AG04450 (cell line): ENCODE measurements around the gene ARID4A. TPM values are rescaled to one million over a fixed set of nuclear protein-coding genes. Genes with fewer than 3 reads are reported as not detected.

ENCODE experiments used
- CTCF ChIA-PET: fragments of 300-600, 350-600 bp; formaldehyde crosslinking; extraction: SDS; loops from one replicate; lab custom pipeline; 2022; ENCODE audit warnings: antibody characterized with exemption, inconsistent platforms; lab: Charles Lee
- POLR2A ChIA-PET: fragments of 350-600 bp; formaldehyde crosslinking; extraction: SDS; loops from one replicate; lab custom pipeline; 2021; ENCODE audit warnings: antibody characterized with exemption, inconsistent platforms; lab: Yijun Ruan, JAX
- DNase-seq: peaks from one replicate; pipeline ENCODE4 v3.0.0-alpha.2; 2011; ENCODE audit warnings: low read depth, low spot score
- H3K27ac ChIP-seq: one replicate; pipeline ENCODE4 v1.5.1; 2012; ENCODE audit warnings: low read depth, low read length, control low read depth
- H3K27me3 ChIP-seq: one replicate; pipeline ENCODE4 v1.6.0; 2012; ENCODE audit warnings: low read length; ENCODE audit not compliant: control insufficient read depth, insufficient read depth
- H3K4me3 ChIP-seq: 2 replicates; pipeline ENCODE4 v1.5.1; 2011; ENCODE audit warnings: mild to moderate bottlenecking, low read depth, low read length, control low read depth
- H3K9me3 ChIP-seq: 2 replicates; pipeline ENCODE4 v1.5.1; 2012; ENCODE audit warnings: low read length; ENCODE audit not compliant: control insufficient read depth, insufficient read depth
- polyA plus RNA-seq: library from polyadenylated mRNA; depleted of rRNA; stranded (reverse); fragments of >200 nt; gene quantifications from 2 replicates; pipeline ENCODE4 v1.2.3, GENCODE V29; 2011
- TF ChIP-seq, protein P1 (sequence below): IDR thresholded peaks from 2 replicates; pipeline ENCODE4 v1.5.1; 2011; ENCODE audit warnings: low read depth, low read length, control low read depth, inconsistent platforms

Gene ARID4A
- polyA plus RNA-seq, 1 experiment, result 12.4 TPM

DNA sequence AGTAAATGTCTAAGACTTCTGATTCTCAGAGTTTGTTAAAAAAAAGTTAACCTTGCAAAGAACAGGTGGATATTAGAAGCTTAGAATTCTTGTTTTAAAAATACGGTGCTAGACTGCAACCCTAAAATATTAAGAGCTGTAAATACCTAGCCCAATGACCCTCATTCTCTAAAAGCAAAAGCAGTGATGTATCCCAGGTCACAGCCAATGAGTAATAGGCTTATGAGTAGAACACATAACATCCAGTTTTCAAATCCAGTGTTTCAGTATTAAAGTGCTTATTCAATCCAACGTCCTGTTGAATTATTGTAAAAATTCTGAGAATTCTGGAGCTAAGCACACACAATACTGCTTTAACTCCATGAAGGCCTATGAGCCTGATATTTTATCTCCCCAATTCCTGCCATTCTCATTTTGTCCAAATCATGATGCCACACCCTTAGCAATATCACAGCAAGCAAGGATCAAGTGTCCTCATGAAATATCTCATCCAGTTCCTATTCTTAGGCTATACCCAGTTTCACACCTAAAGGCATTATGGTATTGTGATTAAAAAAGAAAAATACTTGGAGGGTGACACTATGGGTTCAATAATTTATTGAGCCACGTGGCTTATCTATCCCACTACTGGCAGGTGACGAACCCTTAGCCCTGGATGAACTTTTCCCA, 15.3 kb upstream of the ARID4A start:
- H3K27me3 ChIP-seq, result no peaks in the 10 kb centered on the region
- ChIA-PET CTCF (no interaction called here), POLR2A (interaction anchor here (0.5 kb wide), 1 partner anchor 8 kb away, joined by 4 read pairs; no protein-coding TSS in a partner anchor)
- no peak for DNase-seq
- TF ChIP-seq, protein P1, sequence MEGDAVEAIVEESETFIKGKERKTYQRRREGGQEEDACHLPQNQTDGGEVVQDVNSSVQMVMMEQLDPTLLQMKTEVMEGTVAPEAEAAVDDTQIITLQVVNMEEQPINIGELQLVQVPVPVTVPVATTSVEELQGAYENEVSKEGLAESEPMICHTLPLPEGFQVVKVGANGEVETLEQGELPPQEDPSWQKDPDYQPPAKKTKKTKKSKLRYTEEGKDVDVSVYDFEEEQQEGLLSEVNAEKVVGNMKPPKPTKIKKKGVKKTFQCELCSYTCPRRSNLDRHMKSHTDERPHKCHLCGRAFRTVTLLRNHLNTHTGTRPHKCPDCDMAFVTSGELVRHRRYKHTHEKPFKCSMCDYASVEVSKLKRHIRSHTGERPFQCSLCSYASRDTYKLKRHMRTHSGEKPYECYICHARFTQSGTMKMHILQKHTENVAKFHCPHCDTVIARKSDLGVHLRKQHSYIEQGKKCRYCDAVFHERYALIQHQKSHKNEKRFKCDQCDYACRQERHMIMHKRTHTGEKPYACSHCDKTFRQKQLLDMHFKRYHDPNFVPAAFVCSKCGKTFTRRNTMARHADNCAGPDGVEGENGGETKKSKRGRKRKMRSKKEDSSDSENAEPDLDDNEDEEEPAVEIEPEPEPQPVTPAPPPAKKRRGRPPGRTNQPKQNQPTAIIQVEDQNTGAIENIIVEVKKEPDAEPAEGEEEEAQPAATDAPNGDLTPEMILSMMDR, result no peak
- no peak overlapping the region for H3K4me3 ChIP-seq
- no peak overlapping the region for H3K27ac ChIP-seq
- H3K9me3 ChIP-seq, result no peaks in the 10 kb centered on the region

DNA sequence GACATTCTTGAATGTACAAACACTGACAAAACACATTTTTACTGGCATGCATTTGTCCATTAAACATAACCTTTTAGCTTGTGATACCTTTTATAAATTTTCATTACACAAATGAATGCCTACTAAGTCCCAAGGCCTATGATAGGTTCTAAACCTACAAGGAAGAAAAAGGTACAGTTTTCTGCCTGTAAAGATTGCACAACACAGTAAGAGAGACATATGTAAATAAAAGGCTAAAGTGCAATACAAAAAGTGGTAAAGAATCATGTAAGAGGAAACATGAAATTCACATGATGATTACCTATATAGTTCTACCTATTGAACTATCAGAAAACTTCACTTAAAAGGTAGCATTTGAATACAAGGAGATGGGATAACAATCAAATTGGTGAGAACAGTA, 14.6 kb upstream of the ARID4A start:
- H3K27ac ChIP-seq, result no peak overlapping the region
- TF ChIP-seq, protein P1, result no peak
- no peak for DNase-seq
- POLR2A ChIA-PET, result interaction anchor here (0.5 kb wide), 1 partner anchor 9 kb away, joined by 4 read pairs; no protein-coding TSS in a partner anchor
- H3K9me3 ChIP-seq, result no peaks in the 10 kb centered on the region
- no peaks in the 10 kb centered on the region for H3K27me3 ChIP-seq
- CTCF ChIA-PET, result no interaction called here
- no peak overlapping the region for H3K4me3 ChIP-seq

DNA sequence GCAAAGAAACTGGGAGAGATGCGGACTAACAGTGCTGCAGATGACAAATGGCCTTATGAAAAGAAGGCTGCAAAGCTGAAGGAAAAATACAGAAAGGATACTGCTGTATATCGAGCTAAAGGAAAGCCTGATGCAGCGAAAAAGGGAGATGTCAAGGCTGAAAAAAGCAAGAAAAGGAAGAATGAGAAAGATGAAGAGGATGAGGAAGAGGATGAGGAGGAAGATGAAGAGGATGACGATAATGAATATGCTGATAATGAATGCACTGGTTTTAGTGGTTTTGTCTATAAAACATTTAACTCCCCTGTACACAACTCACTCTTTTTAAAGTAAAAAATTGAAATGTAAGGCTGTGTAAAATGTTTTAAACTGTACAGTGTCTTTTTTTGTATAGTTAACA, 13.2 kb upstream of the ARID4A start:
- CTCF ChIA-PET, result no interaction called here
- Histone ChIP-seq H3K27ac (no peak overlapping the region), H3K4me3 (no peak overlapping the region), H3K27me3 (no peaks in the 10 kb centered on the region), H3K9me3 (no peaks in the 10 kb centered on the region)
- DNase-seq, result no peak
- POLR2A ChIA-PET, result no interaction called here
- TF ChIP-seq, protein P1, result no peak

DNA sequence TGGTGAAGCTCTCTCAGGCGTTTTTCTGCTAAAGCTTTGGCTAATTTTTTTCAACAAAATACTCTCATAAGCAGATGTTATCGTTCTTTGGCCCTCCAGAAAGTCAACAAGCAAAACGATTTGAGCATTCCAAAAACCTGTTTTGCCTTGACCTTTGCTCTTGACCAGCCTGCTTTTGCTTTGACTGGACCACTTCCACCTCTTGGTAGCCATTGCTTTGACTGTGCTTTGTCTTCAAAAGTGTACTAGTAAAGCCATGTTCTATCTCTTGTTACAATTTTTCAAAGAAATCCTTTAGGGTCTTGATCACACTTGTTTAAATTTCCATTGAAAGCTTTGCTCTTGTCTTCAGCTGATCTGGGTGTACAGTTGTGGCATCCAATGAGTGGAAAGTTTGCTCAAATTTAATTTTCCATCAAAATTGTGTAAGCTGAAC, 10.7 kb upstream of the ARID4A start:
- no peak for DNase-seq
- ChIA-PET POLR2A (no interaction called here), CTCF (no interaction called here)
- Histone ChIP-seq H3K4me3 (no peak overlapping the region), H3K27ac (no peak overlapping the region), H3K9me3 (no peaks in the 10 kb centered on the region), H3K27me3 (no peaks in the 10 kb centered on the region)
- TF ChIP-seq, protein P1, result no peak

DNA sequence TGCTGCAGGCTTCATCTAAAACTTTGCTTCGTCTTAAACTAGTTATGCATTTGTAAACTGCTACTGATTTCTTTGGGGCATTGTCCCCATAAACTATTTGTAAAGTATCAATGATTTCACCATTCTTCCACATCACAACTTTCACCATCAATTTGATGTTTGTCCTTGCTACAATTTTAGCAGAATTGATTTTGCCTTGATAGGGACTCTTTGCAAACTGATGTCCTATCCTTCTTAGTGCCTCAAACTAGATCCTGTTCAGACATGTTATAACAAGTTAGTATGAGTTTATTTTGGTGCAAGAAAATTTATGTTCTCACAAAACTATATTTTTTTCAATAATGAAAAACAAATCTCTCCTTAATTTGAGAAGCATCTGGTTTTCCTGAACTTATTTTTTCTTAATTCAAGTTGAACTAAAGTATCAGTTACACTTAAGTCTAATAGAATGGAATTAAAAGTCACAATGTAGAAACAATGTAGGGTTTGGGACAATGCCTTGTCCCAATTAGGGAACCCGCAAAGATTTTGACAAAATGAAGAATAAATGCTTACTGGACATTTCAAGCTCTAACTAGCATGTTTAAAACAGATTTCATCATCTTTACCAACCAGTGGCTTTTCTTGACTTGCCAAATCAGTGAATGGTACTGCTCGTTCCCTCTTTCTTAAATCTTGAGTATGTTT, 10.1 kb upstream of the ARID4A start:
- Histone ChIP-seq H3K9me3 (no peaks in the 10 kb centered on the region), H3K27me3 (no peaks in the 10 kb centered on the region), H3K27ac (no peak overlapping the region), H3K4me3 (no peak overlapping the region)
- TF ChIP-seq, protein P1, result no peak
- ChIA-PET CTCF (no interaction called here), POLR2A (no interaction called here)
- DNase-seq, result no peak
